ENCODE measurements around the gene UMODL1.

DNA sequence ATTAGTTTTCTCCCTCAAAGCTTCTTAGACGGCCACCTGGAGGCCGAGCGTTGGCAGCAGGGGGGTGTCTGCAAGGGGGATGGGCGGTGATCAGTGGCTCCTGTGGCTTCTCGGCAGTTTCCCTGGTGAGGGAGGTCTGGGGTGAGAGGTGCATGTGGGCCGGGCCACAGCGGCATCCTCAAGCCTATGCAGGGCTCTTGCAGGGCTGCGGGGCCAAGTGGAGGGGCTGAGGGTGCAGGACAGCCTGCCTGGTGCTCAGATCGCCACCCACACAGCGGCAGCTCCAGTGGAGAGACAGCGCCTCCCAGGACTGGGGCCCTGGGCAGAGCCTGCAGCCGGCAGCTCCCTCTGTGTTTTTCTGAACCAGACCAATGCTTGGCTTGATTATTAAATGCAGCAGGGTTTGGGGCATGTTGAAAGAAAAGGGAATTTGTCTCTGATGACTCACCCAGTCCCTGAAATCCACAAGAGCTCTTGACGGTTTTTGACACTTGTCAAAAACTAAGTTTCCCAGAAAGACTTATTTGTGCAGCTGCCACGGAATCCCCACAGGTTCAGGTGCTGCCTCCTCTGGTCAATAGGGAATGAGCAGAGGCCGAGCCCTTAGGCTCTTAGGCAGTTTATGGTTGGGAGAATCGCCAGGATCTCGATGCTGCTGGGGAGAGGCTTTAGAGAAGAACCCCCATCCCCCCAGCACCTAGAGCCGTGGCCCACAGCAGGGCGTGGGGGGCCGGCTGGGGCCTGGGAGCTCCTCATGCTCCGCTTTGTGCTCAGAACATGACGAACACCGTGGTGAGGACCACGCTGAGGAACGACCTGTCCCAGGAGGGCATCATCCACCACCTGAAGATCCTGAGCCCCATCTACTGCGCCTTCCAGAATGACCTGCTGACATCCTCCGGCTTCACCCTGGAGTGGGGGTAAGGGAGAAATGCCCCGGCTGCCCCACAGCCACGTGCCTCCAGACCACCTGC is 54.7 kb downstream of the UMODL1 start:
- TF ChIP-seq CTCF (IDR thresholded peaks at IDR 0.05) (no peak), EP300 (IDR thresholded peaks at IDR 0.05) (no peak), POLR2A (IDR thresholded peaks at IDR 0.05) (no peak)

All from stomach (tissue), 4 donors.